Measurements from ENCODE around the gene SPDYE2B. TPM values are rescaled to one million over a fixed set of nuclear protein-coding genes. Genes with fewer than 3 reads are reported as not detected.
"Not testable (repeated sequence)": the region's sequence is repeated elsewhere in the genome, so short reads cannot be mapped to it uniquely, and the experiment has no call there.

The SPDYE2B gene
- total RNA-seq, 1 donor from 2014 or later: not detected

DNA sequence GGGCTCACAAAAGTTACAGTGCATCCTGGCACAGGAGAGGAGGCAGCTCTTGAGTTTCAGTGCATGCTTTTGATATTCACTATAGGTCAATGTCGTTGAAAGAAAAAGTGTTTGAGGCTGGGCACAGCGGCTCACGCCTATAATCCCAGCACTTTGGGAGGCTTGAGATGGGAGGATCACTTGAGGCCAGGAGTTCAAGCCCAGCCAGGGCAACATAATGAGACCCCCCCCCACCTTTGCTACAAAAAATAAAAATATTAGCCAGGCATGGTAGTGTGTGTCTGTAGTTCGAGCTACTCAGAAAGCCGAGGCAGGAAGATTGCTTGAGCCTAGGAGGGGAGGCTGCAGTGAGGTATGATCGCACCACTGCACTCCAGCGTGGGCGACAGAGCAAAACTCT lies 32.0 kb upstream of the SPDYE2B start:
- H3K27me3 ChIP-seq; H3K9me3 ChIP-seq; H3K4me3 ChIP-seq; H3K27ac ChIP-seq; H3K36me3 ChIP-seq; H3K4me1 ChIP-seq; DNase-seq; ATAC-seq; intact Hi-C loops (cut with DNase I): not testable (repeated sequence)

DNA sequence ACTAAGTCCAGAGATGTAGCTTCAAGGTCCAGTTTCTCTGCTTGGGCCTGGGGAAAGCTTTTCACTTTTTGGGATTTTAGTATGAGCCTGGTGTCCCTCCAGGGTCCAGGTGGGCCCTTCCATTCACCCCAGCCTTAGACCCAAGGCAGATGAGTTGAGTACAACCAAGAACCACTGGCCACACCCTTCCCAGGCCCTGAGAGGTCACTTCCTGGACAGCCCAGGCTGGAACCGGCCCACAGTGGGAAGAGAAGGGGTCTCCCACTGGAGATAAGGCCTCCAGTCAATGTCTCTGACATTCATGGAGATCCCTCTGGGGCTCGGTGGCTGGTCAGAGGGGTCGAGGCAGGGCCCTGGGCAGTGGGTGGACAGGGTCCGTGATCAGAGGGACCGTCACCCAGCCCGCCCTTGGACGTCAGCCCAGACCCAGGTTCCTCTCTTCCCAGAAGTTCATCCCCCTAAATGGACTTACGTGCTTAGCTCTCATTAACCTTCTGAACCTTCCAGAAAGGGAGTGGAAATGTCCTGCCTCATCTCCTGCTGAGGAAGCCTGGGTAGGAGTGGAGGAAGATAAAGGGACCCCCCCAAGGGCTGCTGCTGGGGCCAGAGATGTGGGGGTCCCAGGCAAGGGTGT lies 22.7 kb upstream of the SPDYE2B start:
- H3K36me3 ChIP-seq; H3K9me3 ChIP-seq; DNase-seq; H3K4me3 ChIP-seq; H3K27ac ChIP-seq; H3K27me3 ChIP-seq; H3K4me1 ChIP-seq; intact Hi-C loops (cut with DNase I): not testable (repeated sequence)
- peak; percentile 16 for ATAC-seq

DNA sequence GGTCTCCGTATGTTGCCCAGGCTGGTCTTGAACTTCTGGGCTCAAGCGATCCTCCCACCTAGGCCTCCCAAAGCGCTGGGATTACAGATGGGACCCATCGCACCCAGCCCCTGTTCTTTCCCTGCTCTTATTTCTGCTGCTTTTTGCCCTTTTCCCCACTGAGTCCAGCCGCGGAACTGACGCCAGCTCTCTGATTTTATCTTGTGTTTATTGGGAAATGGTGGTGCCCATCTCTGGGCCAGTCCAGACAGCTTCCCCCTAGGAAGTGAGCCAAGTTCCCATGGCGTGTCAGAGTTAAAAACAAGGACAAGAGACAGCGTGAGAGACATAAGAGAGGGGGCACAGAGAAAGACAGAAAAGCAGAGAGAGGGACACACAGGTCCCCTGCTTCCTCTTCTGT lies 19.5 kb upstream of the SPDYE2B start:
- H3K9me3 ChIP-seq; H3K27ac ChIP-seq; H3K4me3 ChIP-seq; H3K4me1 ChIP-seq; H3K27me3 ChIP-seq; intact Hi-C loops (cut with DNase I); H3K36me3 ChIP-seq: not testable (repeated sequence)
- ATAC-seq (peak; percentile 49), DNase-seq (peak; percentile 51)

DNA sequence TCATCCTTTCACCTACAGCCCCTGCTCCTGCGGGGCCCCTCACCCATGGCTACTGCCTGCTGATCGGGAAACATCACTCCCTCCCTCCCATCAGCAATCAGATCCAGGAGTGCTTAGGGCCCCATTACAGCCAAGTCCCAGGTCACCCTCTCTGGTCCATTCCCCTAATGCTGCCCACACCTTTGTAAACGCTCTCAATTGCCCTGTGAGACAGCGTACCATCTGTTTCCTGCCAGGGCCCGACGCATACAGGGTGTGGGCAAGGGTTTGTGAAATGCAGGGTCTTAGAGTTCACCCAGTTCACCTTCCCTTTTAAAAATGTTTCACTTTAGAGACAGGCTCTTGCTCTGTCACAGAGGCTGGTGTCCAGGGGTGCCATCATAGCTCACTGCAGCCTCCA lies 15.8 kb upstream of the SPDYE2B start:
- H3K4me3 ChIP-seq; H3K27ac ChIP-seq; H3K27me3 ChIP-seq; H3K36me3 ChIP-seq; H3K4me1 ChIP-seq; intact Hi-C loops (cut with DNase I); H3K9me3 ChIP-seq; DNase-seq: not testable (repeated sequence)
- ATAC-seq: peak; percentile 0

DNA sequence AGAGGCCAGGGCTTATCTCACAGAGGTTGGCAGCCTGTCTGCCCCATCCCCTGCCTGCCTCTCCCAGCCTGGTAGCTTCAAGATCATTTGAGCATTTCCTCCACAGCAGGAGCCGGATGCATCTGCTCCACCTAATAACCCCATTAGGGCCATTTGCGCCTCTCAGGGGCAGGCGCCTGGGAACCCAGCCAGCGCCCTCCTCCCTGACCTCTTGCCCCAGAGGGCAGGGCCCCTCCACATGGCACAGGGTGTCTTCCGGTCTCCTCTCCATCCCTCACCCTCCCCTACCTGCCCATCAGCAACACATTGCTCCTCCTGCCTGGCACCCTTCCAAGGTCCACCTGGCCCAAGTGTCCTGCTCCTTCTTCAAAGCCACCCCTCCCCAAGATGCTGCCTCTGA lies 14.8 kb upstream of the SPDYE2B start:
- intact Hi-C loops (cut with DNase I); DNase-seq; H3K27ac ChIP-seq; H3K9me3 ChIP-seq; H3K4me1 ChIP-seq; H3K36me3 ChIP-seq; H3K27me3 ChIP-seq; H3K4me3 ChIP-seq: not testable (repeated sequence)
- ATAC-seq: peak; percentile 19

DNA sequence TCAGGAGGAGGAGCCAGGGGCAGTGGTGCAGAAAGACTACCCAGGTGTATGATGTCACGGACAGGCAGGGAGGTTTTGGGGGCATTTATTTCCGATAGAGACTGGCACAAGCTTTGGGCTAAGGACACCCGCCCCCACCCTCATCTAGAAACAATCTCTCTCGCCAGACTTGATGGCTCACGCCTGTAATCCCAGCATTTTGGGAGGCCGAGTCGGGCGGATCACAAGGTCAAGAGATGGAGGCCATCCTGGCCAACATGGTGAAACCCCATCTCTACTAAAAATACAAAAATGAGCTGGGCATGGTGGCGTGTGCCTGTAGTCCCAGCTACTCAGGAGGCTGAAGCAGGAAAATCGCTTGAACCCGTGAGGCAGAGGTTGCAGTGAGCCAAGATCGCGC lies 13.2 kb upstream of the SPDYE2B start:
- H3K36me3 ChIP-seq; H3K27me3 ChIP-seq; H3K27ac ChIP-seq; H3K4me1 ChIP-seq; H3K4me3 ChIP-seq; H3K9me3 ChIP-seq; intact Hi-C loops (cut with DNase I); ATAC-seq: not testable (repeated sequence)
- DNase-seq: peak; percentile 65

DNA sequence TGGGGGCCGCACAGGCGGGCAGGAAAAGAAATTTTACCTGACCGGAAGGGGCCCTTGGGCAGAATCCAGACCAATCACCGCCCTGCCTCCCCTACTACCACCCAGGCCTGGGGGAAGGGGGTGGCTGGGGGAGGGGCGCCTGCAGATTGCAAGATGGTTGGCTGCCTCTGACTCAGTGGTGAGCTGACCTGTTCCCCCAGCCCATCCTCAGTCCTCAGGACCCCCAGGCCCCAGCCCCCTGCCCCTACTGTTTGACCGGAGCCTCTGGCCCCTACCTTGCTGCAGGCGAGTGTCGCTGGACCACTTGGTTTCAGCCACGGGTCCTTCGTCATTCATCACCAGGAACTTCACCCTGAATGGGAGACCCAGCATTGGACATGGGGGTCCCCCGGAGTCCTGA lies 11.3 kb upstream of the SPDYE2B start:
- ATAC-seq (peak; percentile 1), DNase-seq (peak; percentile 65)
- H3K36me3 ChIP-seq; H3K4me3 ChIP-seq; H3K4me1 ChIP-seq; H3K27me3 ChIP-seq; H3K27ac ChIP-seq; intact Hi-C loops (cut with DNase I); H3K9me3 ChIP-seq: not testable (repeated sequence)

DNA sequence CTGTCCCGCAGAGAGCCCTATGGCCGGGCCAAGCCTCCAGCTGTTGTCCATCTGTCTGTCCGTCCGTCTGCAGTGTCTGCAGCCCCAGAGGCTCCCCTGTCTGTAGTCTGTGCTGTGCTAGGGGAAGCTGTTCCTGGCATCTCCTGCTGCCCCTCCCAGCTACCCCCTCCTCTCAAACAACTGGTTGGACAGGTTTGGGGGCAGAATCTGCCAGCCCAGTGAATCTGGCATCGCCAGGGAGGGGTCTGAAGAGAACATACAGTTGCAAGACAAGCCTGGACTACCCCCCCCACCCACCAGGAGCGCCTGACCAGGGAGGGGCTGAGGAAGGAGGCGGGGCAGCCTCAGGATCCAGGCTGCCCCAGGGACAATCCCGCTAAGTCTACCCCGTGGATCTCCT lies 7.4 kb upstream of the SPDYE2B start, which contains the start of gene UPK3BL1:
UPK3BL1 (minus strand) TSS at position 101 of the 400 bp plus-strand sequence; CDS start at position 51, 50 bp downstream.
- DNase-seq; H3K27ac ChIP-seq; H3K27me3 ChIP-seq; H3K9me3 ChIP-seq; intact Hi-C loops (cut with DNase I); H3K4me1 ChIP-seq; H3K4me3 ChIP-seq; H3K36me3 ChIP-seq: not testable (repeated sequence)
- ATAC-seq: peak; percentile 41

DNA sequence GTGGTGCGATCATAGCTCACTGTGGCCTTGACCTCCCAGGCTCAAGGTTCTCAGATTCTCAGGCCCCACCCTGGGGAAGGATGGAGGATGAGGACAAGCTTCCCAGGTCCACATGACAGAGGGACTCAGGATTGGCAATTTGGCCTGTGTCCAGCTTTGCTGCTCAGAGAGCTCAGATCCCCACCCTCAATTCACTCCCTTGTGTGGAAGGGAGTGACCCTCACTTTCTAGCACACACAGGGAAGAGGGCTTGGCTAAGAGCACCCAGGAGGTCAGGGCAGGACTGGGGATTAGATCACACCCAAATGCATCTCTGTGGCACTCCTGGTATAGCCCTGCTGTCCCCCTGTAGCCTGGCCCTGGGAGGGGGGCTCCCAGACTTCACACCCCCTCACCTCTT lies 6.7 kb upstream of the SPDYE2B start:
- ATAC-seq; H3K4me1 ChIP-seq; DNase-seq; H3K4me3 ChIP-seq; H3K27me3 ChIP-seq; H3K9me3 ChIP-seq; intact Hi-C loops (cut with DNase I); H3K27ac ChIP-seq; H3K36me3 ChIP-seq: not testable (repeated sequence)

DNA sequence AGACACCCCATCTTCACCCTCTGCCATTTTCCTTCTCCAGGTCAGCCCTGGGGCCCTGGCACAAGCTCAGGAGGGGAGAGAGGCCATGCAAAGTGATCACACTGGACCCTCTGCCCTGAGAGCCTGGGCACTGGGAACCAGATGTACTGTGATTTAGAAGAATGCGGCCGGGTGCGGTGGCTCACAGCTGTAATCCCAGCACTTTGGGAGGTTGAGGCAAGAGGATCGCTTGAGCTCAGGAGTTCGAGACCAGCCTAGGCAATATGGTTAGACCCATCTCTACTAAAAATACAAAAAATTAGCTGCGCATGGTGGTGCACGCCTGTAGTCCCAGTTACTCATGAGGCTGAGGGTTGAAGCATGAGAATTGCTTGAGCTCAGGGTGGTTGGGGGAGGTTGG lies 2.3 kb upstream of the SPDYE2B start:
- DNase-seq: peak; percentile 57
- H3K36me3 ChIP-seq; H3K27ac ChIP-seq; H3K27me3 ChIP-seq; H3K4me3 ChIP-seq; intact Hi-C loops (cut with DNase I); H3K4me1 ChIP-seq; H3K9me3 ChIP-seq: not testable (repeated sequence)
- peak; percentile 33 for ATAC-seq

DNA sequence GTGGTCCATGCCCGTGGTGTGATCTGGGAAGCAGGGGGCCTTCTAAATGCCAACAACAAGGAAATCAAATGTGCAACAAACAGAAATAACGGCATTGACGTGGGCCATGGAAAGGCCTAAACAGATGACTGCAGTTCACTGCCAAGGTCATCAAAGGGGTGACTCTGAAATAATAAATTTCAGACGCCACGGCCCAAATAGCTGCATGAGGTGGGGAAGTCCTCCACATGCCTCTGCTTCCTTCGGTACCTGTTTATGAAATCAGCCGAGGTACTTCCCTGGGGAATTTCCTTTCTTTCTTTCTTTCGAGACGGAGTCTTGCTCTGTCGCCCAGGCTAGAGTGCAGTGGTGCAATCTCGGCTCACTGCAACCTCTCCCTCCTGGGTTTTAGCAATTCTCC lies 14.6 kb downstream of the SPDYE2B start:
- intact Hi-C loops (cut with DNase I); H3K36me3 ChIP-seq; H3K4me1 ChIP-seq; H3K27ac ChIP-seq; DNase-seq; H3K27me3 ChIP-seq; ATAC-seq; H3K9me3 ChIP-seq; H3K4me3 ChIP-seq: not testable (repeated sequence)

DNA sequence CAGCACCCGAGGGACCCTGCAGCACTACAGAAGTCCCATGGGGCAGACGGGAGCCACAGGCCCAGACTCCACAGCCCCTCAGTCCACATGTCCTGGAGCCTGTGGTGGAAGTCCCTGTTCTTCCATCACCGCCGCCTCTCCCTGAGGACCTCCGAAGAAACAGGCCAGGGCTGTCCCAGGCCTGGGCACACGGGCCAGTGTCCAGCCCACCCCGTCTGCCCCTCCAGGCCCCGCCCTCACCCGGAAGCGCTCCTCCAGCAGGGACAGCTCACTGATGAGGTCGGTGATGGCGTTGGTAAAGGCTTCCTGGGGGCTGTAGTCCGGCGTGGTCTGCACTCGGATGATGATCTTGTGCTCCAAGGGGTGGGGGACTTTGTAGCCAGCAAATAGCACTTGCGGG lies 16.7 kb downstream of the SPDYE2B start:
- H3K27ac ChIP-seq; DNase-seq; H3K36me3 ChIP-seq; H3K9me3 ChIP-seq; H3K4me3 ChIP-seq; H3K4me1 ChIP-seq; intact Hi-C loops (cut with DNase I); H3K27me3 ChIP-seq: not testable (repeated sequence)
- ATAC-seq: peak; percentile 1

DNA sequence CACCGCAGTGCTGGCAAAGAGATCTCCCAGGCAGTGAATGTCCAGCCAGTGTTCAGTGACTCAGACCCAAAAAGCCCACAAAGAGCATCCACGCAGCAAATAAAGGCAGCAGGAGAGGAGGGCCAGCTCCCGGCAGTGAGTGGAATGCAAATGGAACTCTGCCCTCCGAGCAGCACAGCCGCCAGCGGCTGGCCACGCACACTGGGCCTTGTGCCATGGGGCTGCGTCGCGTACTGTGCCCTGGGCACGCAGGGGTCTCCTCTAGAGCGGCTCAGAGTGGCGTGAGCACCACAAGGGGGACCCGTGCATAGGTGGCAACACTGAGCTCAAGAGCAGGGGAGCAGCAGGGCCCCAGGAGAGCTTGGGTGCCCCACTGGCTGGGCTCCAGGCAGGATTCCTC lies 17.4 kb downstream of the SPDYE2B start:
- H3K27ac ChIP-seq; H3K9me3 ChIP-seq; H3K36me3 ChIP-seq; H3K27me3 ChIP-seq; H3K4me1 ChIP-seq; H3K4me3 ChIP-seq; intact Hi-C loops (cut with DNase I); DNase-seq: not testable (repeated sequence)
- ATAC-seq: peak; percentile 5

DNA sequence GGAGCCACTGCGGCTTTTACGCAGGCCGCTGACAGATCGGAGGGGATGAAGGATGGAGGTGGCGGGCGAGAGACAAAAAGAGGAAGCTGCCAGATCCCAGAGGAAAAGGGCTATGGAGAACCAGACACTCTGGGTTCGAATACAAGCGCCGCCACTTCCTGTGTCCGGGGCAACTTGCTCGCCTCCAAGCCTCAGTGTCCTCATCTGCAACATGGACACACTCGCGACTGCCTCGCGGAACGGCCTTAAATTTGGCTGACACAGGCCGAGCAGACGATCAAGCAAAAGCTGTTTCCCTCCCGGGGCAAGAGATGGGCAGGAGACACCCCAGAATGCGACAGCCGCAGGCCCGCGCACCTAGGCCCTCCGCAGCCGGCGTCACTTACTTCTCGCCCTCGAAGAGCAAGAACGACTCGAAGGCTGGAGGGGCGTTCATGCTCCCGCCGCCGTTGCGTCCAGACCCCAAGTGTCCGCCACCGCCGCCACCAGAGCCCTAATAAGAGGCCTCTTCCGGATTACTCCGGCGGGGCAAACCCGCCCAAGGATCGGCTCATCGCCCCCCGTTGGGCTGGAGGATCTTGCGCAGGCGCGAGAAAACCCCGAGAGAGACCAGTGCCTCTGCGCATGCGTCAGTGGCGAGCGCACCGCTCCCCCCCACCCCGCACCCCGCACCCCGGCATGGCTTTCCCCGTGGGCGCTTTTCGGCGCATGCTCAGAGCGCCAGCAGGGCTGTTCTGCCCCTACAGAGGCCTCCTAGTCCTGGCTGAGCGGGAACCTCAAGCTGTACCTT lies 21.2 kb downstream of the SPDYE2B start, which contains the start of gene POLR2J2:
POLR2J2 (minus strand) TSS at position 498 of the 790 bp plus-strand sequence; CDS start at position 436, 62 bp downstream.
- H3K36me3 ChIP-seq; H3K9me3 ChIP-seq; H3K27me3 ChIP-seq; H3K4me1 ChIP-seq; intact Hi-C loops (cut with DNase I); H3K27ac ChIP-seq: not testable (repeated sequence)
- peak; percentile 92 for DNase-seq
- H3K4me3 ChIP-seq: peak within 1 kb of the TSS; percentile 42
- peak; percentile 86 for ATAC-seq

DNA sequence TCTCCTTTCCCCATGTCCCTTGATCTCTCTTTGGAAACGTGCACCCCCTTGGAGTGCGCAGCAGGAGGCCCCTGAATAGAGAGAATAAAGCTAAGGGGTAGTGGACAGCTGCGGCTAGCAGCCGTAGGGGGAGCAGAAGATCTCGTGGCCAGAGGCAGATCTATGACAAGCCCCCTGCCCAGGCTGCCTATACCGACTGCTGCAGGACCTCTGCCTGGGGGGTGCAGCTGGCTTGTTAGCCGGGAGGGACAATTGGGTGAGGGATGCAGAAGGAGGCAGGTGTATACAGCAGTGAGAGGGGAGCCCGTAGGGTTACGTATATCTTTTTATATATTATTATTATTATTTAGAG lies 21.8 kb downstream of the SPDYE2B start:
- H3K27ac ChIP-seq; H3K27me3 ChIP-seq; DNase-seq; H3K4me1 ChIP-seq; H3K36me3 ChIP-seq; H3K4me3 ChIP-seq; intact Hi-C loops (cut with DNase I); ATAC-seq; H3K9me3 ChIP-seq: not testable (repeated sequence)

Data from upper lobe of right lung (tissue), 1 donor.